ENCODE results near the gene PPP1CA. TPM values are rescaled to one million over a fixed set of nuclear protein-coding genes. Genes with fewer than 3 reads are reported as not detected.

Gene PPP1CA
- total RNA-seq, 1 experiment from 2014 or later = 217 TPM

DNA sequence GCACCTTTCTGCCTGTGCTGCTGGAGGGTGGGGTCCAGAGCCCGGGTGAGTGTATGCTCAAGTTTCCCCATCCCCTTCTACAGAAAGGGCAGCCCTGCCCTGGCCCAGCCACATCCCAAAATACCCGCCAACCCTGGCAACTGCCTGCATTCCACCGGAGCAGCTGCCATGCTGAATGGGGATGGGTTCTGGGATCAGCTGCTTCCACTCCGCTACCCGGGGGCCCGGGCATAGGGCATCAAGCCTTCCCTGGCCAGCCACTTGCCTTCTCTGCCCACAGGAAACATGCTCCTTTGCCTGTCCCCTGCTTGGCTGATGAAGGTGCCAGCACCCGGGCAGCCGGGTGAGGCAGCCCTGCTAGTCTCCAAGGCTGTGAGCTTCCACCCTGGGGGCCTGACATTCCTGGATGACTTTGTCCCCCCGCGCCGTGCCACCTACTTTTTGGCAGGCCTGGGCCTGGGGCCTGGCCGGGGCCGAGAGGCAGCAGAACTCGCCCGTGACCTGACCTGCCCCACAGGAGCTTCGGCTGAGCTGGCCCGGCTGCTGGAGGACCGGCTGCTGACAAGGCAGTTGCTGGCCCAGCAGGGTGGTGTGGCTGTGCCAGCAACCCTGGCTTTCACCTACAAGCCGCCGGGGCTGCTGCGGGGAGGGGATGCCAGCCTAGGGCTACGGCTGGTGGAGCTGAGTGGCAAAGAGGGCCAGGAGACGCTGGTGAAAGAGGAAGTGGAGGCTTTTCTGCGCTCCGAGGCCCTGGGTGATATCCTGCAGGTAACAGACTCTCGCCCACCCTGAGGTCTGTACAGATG is 17.0 kb upstream of the PPP1CA start:
- no peak for DNase-seq (ENCODE audit: low spot score)

DNA sequence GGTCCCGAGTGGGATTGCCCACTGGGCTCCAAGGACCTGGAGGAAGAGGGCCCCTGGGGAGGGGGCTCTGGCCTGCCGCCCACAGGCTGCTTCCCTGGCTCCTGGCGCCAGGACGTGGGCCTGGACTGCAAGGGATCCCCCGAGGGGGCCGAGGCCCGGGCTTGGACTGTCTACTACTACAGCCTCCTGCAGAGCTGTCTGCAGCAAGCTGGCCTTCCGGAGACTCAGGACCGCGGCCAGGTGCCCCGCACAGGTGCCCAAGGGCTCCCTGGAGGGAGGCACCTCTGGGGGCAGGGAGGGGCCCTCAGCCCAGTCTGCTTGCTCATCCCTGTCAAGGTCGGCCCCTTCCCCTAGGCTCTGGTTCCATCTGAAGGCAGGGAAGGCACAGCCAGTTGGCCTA is 15.8 kb upstream of the PPP1CA start:
- no peak for DNase-seq (ENCODE audit: low spot score)

DNA sequence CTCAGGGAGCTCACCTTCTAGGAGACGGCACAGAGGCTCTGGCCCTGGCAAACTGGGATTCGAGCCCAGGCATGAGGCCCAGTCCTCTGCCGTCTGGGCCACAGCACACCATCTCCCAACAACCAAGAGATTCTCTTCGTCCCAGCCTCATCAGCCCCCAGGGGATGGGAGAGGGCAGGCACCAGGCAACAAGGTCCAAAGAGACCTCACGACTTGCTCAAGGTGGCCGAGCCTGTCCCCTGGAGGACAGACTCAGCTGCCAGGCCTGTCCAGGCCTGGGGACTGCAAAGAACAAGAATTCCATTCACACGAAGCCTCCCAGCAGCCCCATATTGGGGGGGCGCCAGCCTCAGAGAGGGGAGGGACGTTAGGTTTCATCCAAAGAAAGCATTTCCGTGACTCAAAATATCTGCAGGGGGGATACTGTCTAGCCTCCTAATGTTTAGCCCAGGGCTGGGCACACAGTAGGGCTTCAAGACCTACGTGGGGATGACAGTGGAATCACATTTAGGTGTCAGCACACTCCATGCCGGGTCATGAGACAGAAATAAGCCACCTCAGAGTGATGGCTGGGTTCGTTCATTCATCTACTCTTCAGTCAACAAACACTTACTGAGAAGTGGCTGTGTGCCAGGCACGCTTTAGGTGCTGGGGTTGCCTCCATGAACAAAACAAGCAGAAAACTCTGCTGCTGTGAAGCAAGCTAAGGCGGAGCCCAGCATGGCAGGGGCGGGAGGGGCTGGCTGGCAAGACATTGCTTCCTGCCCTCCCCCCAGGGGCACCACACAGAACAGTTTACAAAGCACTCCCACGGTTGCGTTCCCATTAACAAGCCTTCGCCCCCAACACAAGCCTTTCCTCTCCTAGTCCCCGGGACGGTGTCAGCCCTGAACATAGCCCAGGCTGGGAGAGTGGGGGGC is 15.0 kb upstream of the PPP1CA start:
- peak; percentile 42 for DNase-seq (ENCODE audit: low spot score)

GRCh38 chr11:67415501-67416304 is 14.0 kb upstream of the PPP1CA start, which contains the start of gene CARNS1:
Gene CARNS1 (plus strand): TSS chr11:67415678. CDS start chr11:67416200, 522 bp downstream.
- no peak for DNase-seq (ENCODE audit: low spot score)

- no peak for DNase-seq (ENCODE audit: low spot score)
Measured at GRCh38 chr11:67413266-67413849, 11.7 kb upstream of the PPP1CA start.

DNA sequence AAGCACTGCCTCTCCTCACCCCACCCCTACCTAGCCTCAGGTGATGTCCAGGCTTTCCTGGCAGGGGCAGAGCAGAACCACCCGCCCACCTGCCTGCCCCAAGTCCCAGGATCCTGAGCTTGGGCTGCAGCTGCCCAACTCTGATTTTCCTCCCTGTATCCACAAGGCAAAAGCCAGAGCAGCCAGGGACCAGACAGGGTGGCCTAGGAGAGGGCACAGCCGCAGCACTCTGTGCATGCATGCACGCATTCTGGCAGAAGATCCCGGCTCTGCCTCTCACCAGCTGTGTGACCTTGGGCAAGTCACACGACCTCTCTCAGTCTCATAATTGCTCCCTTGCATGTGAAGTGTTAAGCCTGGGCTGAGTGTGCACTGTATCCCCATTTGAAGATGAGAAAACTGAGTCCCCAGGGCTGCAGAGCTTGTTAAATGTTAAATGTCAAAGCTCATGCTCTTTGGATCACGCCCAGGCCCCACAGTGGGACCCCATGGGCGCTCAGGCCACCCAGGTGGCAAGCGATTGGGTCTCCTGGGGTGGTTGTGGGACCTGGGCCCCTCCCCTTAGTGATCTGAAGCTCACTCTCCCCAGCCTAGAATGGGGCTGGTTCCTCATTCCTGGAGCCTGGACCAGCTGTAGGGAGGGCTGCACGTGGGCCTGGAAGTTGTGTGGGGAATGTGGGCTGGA is 11.0 kb upstream of the PPP1CA start:
- no peak for DNase-seq (ENCODE audit: low spot score)

DNA sequence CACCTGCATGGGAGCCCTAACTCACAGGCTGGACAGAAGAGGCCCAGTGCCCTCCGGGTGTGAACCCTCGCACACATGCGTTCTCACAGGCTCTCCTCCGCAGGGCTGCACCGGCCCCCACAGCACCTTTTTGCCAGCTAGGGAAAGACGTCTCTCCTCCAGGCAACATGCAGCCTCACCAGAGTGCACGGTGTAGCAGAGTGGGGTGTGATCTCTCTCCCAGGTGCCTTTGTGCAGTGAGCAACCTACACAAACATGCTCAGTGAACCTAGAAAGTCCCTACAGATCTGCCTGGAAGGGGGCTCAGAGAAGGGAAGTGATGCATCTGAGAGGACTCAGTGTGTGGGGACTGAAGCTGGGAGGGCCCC is 10.1 kb upstream of the PPP1CA start:
- no peak for DNase-seq (ENCODE audit: low spot score)

- no peak for DNase-seq (ENCODE audit: low spot score)
Measured at GRCh38 chr11:67410984-67411784, 9.5 kb upstream of the PPP1CA start.

- no peak for DNase-seq (ENCODE audit: low spot score)
Measured at GRCh38 chr11:67410369-67410831, 8.7 kb upstream of the PPP1CA start.

- no peak for DNase-seq (ENCODE audit: low spot score)
Measured at GRCh38 chr11:67409781-67410368, 8.2 kb upstream of the PPP1CA start.

DNA sequence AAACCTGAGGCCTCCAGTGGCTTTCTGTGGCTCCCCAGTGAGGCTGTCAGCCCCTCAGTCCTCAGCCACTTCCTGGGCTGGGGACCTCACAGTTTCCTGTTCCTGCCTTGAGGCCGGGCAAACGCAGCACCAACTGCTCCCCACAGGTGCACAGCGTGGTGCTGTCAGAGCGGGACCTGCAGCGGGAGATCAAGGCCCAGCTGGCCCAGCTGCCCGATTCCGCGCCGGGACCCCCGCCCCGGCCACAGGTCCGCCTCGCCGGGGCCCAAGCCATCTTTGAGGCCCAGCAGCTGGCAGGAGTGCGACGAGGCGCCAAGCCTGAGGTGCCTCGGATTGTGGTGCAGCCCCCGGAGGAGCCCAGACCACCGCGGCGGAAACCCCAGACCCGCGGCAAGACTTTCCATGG is 7.6 kb upstream of the PPP1CA start:
- no peak for DNase-seq (ENCODE audit: low spot score)

- DNase-seq (ENCODE audit: low spot score) = no peak
Measured at GRCh38 chr11:67408437-67409200, 7.0 kb upstream of the PPP1CA start.

DNA sequence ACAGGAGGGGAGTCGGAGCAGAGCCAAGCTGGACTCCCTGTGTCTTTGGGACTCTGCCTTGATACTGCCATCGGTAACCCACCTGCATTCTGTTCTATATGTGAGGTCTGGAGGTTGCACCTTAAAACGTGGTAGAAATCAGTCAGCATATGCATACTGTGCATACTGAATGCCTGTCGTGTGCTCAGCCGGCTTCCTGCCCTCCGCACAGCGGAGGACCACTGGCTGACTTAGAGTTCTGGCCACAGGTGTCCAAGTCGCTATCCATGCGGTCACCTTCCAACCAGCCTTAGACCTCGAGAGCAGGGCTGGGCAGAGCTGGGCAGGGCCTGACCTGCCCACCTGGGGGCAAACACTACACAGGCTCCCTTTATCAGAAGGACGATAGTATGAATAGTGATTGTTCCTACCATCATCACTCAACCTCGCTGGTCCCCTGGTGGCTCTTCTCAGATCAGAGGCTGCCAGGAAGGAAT is 6.1 kb upstream of the PPP1CA start:
- no peak for DNase-seq (ENCODE audit: low spot score)

GRCh38 chr11:67406969-67407687 is 5.5 kb upstream of the PPP1CA start:
- no peak for DNase-seq (ENCODE audit: low spot score)

GRCh38 chr11:67406420-67406968 is 4.8 kb upstream of the PPP1CA start:
- no peak for DNase-seq (ENCODE audit: low spot score)

GRCh38 chr11:67405688-67406339 is 4.2 kb upstream of the PPP1CA start:
- no peak for DNase-seq (ENCODE audit: low spot score)

- DNase-seq (ENCODE audit: low spot score) = no peak
Measured at GRCh38 chr11:67405196-67405567, 3.5 kb upstream of the PPP1CA start.
